ENCODE measurements around the gene RHOA.

RHOA gene

DNA sequence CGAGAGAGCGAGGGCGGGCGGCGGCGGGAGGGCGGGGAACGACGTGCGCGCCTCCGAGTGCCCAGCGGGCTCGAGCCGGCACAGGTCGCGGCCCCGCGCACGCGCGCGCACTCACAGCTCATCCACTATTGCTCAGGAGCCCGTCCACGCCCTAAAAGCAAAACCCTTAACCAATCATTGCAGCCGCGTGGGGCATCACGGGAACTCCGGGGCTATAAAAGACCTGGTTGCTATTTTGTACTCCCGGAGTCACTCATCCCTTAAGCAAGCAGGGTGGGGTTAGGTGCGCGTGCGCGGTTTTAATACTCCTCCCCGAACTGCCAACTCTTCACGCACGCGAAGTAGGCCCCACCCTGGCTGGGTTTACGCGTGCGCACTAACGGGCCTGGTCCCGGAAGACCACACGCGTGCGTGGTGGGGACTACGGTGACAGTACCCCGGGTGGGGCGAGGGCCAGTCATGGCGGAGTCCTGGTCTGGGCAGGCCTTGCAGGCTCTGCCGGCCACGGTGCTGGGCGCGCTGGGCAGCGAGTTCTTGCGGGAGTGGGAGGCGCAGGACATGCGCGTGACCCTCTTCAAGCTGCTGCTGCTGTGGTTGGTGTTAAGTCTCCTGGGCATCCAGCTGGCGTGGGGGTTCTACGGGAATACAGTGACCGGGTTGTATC, at the start of gene RHOA, which contains the start of gene TCTA:
Gene RHOA, minus strand, starts transcription at position 9 of the 664 bp plus-strand sequence. CDS start 36,387 bp downstream, outside the sequence.
Gene TCTA, plus strand, starts transcription at position 456 of the 664 bp plus-strand sequence. Its CDS starts 4 bp downstream, at position 460.
- peak within 1 kb of the TSS; percentile 86 for H2AFZ ChIP-seq (ENCODE audit: low read length, unreplicated experiment)
- peaks cover 47% of the 10 kb centered on the region for H3K4me1 ChIP-seq (ENCODE audit: control insufficient read depth, insufficient read depth, low read length, unreplicated experiment)

GRCh38 chr3:49460956-49461355, 49.2 kb upstream of the RHOA start:
- Histone ChIP-seq H3K4me1 (ENCODE audit: control insufficient read depth, insufficient read depth, low read length, unreplicated experiment) (peaks cover 17% of the 10 kb centered on the region), H3K27ac (ENCODE audit: low read depth, low read length) (no peak overlapping the region), H3K27me3 (ENCODE audit: insufficient read depth, low read length) (no peaks in the 10 kb centered on the region), H2AFZ (ENCODE audit: low read length, unreplicated experiment) (no peak overlapping the region), H3K36me3 (ENCODE audit: insufficient read depth, low read length) (no peaks in the 10 kb centered on the region), H3K4me3 (ENCODE audit: low read depth, low read length) (no peak overlapping the region), H3K79me2 (ENCODE audit: control insufficient read depth, insufficient read depth, low read length, unreplicated experiment) (no peaks in the 10 kb centered on the region)

More for the DNA sequence above, at the start of gene RHOA, which contains the start of gene TCTA:
- peak within 1 kb of the TSS; percentile 100 for H3K4me3 ChIP-seq (ENCODE audit: low read depth, low read length)
- H3K79me2 ChIP-seq (ENCODE audit: control insufficient read depth, insufficient read depth, low read length, unreplicated experiment) = peaks cover 70% of the 10 kb centered on the region
- H3K27ac ChIP-seq (ENCODE audit: low read depth, low read length) = peak within 1 kb of the TSS; percentile 85
- H3K36me3 ChIP-seq (ENCODE audit: insufficient read depth, low read length) = peaks cover 15% of the 10 kb centered on the region; the same call in 1 of the 2 replicates
- no peaks in the 10 kb centered on the region for H3K27me3 ChIP-seq (ENCODE audit: insufficient read depth, low read length)

DNA sequence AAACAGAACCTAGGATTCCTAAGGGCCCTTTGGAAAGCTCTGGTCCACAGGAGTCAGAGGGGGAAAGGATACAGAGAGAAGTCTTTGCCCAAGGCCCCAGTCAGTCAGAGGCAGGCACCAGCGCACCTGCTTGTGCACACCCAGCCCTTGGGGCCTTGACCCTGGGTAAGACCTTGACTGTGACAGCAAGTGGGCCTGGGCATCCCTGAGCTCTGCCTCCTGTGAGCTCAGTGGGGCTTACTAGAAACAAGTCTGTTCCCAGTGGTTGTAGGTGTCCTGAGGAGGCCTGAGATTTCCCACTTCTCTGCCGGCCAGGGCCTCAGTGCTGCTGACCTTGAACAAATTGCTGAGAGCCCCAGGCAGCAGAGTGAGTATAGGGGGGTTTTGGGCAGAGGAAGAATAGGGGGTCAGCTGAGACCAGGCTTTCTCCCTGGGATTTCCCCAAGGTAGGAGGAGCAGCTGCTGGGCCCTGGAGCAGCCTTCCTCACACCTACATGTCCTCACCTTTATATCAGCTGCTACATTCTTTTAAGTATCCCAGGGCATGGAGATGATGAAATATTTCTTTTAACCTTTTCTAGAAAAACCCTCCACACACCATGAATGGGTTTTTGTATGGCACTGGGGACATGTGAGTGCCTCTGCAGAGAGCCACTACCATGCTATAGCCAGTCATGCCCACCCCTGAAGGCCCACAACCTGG, 48.6 kb upstream of the RHOA start:
- H3K4me1 ChIP-seq (ENCODE audit: control insufficient read depth, insufficient read depth, low read length, unreplicated experiment) = peaks cover 17% of the 10 kb centered on the region
- H3K36me3 ChIP-seq (ENCODE audit: insufficient read depth, low read length) = no peaks in the 10 kb centered on the region
- no peaks in the 10 kb centered on the region for H3K79me2 ChIP-seq (ENCODE audit: control insufficient read depth, insufficient read depth, low read length, unreplicated experiment)
- H3K27me3 ChIP-seq (ENCODE audit: insufficient read depth, low read length) = no peaks in the 10 kb centered on the region
- H2AFZ ChIP-seq (ENCODE audit: low read length, unreplicated experiment) = no peak overlapping the region
- no peak overlapping the region for H3K4me3 ChIP-seq (ENCODE audit: low read depth, low read length)
- H3K27ac ChIP-seq (ENCODE audit: low read depth, low read length) = no peak overlapping the region

- Histone ChIP-seq H3K27me3 (ENCODE audit: insufficient read depth, low read length) (no peaks in the 10 kb centered on the region), H2AFZ (ENCODE audit: low read length, unreplicated experiment) (no peak overlapping the region), H3K27ac (ENCODE audit: low read depth, low read length) (no peak overlapping the region), H3K4me3 (ENCODE audit: low read depth, low read length) (no peak overlapping the region), H3K79me2 (ENCODE audit: control insufficient read depth, insufficient read depth, low read length, unreplicated experiment) (no peaks in the 10 kb centered on the region), H3K4me1 (ENCODE audit: control insufficient read depth, insufficient read depth, low read length, unreplicated experiment) (peaks cover 15% of the 10 kb centered on the region), H3K36me3 (ENCODE audit: insufficient read depth, low read length) (no peaks in the 10 kb centered on the region)
These were observed 44.7 kb upstream of the RHOA start for GRCh38 chr3:49456466-49456865.

GRCh38 chr3:49454898-49455681, 43.3 kb upstream of the RHOA start:
- H3K27me3 ChIP-seq (ENCODE audit: insufficient read depth, low read length) = no peaks in the 10 kb centered on the region
- no peak overlapping the region for H2AFZ ChIP-seq (ENCODE audit: low read length, unreplicated experiment)
- H3K27ac ChIP-seq (ENCODE audit: low read depth, low read length) = no peak overlapping the region
- no peaks in the 10 kb centered on the region for H3K79me2 ChIP-seq (ENCODE audit: control insufficient read depth, insufficient read depth, low read length, unreplicated experiment)
- no peaks in the 10 kb centered on the region for H3K36me3 ChIP-seq (ENCODE audit: insufficient read depth, low read length)
- no peak overlapping the region for H3K4me3 ChIP-seq (ENCODE audit: low read depth, low read length)
- peaks cover 10% of the 10 kb centered on the region for H3K4me1 ChIP-seq (ENCODE audit: control insufficient read depth, insufficient read depth, low read length, unreplicated experiment)

DNA sequence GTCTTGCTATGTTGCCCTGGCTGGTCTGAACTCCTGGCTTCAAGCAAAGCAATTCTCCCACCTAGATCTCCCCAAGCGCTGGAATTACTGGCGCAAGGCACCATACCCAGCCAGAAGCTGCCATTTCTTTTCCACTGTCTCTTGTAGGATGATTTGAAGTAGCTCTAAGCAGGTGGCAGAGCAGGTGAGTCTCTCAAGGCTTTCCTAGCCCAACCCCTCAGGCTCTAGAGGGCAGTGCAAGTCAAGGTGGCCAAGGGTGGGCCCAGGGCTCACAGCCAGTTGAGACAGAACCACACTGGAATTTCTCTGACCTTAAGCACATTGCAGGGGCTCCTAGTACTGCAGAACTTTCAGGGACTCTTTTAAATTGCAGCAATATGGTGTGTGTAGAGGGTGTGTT, 42.7 kb upstream of the RHOA start:
- Histone ChIP-seq H3K27me3 (ENCODE audit: insufficient read depth, low read length) (no peaks in the 10 kb centered on the region), H3K79me2 (ENCODE audit: control insufficient read depth, insufficient read depth, low read length, unreplicated experiment) (no peaks in the 10 kb centered on the region), H3K4me3 (ENCODE audit: low read depth, low read length) (no peak overlapping the region), H2AFZ (ENCODE audit: low read length, unreplicated experiment) (no peak overlapping the region), H3K4me1 (ENCODE audit: control insufficient read depth, insufficient read depth, low read length, unreplicated experiment) (peaks cover 10% of the 10 kb centered on the region), H3K27ac (ENCODE audit: low read depth, low read length) (no peak overlapping the region), H3K36me3 (ENCODE audit: insufficient read depth, low read length) (no peaks in the 10 kb centered on the region)

- Histone ChIP-seq H3K79me2 (ENCODE audit: control insufficient read depth, insufficient read depth, low read length, unreplicated experiment) (no peaks in the 10 kb centered on the region), H3K27me3 (ENCODE audit: insufficient read depth, low read length) (no peaks in the 10 kb centered on the region), H3K4me3 (ENCODE audit: low read depth, low read length) (no peak overlapping the region), H3K36me3 (ENCODE audit: insufficient read depth, low read length) (no peaks in the 10 kb centered on the region), H3K4me1 (ENCODE audit: control insufficient read depth, insufficient read depth, low read length, unreplicated experiment) (peaks cover 10% of the 10 kb centered on the region), H3K27ac (ENCODE audit: low read depth, low read length) (no peak overlapping the region), H2AFZ (ENCODE audit: low read length, unreplicated experiment) (no peak overlapping the region)
These were observed 41.8 kb upstream of the RHOA start for GRCh38 chr3:49453621-49454020.

GRCh38 chr3:49445391-49445790, 33.6 kb upstream of the RHOA start:
- H2AFZ ChIP-seq (ENCODE audit: low read length, unreplicated experiment) = no peak overlapping the region
- H3K79me2 ChIP-seq (ENCODE audit: control insufficient read depth, insufficient read depth, low read length, unreplicated experiment) = no peaks in the 10 kb centered on the region
- no peaks in the 10 kb centered on the region for H3K36me3 ChIP-seq (ENCODE audit: insufficient read depth, low read length)
- H3K27ac ChIP-seq (ENCODE audit: low read depth, low read length) = no peak overlapping the region
- no peaks in the 10 kb centered on the region for H3K27me3 ChIP-seq (ENCODE audit: insufficient read depth, low read length)
- H3K4me3 ChIP-seq (ENCODE audit: low read depth, low read length) = no peak overlapping the region
- peaks cover 10% of the 10 kb centered on the region for H3K4me1 ChIP-seq (ENCODE audit: control insufficient read depth, insufficient read depth, low read length, unreplicated experiment)

DNA sequence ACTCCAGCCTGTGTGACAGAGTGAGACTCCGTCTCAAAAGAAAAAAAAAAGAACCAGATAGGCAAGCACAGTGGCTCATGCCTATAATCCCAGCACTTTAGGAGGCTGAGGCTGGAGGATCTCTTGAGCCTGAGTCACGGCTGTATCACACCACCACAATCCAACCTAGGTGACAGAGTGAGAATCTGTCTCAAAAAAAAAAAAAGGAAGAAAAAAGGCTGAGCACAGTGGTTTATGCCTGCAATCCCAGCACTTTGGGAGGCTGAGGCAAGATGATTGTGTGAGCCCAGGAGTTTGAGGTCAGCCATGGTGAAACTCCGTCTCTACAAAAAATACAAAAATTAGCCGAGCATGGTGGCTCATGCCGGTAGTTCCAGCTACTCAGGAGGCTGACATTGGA, 23.0 kb upstream of the RHOA start:
- Histone ChIP-seq H3K27ac (ENCODE audit: low read depth, low read length) (no peak overlapping the region), H3K4me3 (ENCODE audit: low read depth, low read length) (no peak overlapping the region), H3K79me2 (ENCODE audit: control insufficient read depth, insufficient read depth, low read length, unreplicated experiment) (no peaks in the 10 kb centered on the region), H2AFZ (ENCODE audit: low read length, unreplicated experiment) (no peak overlapping the region), H3K36me3 (ENCODE audit: insufficient read depth, low read length) (no peaks in the 10 kb centered on the region), H3K27me3 (ENCODE audit: insufficient read depth, low read length) (no peaks in the 10 kb centered on the region), H3K4me1 (ENCODE audit: control insufficient read depth, insufficient read depth, low read length, unreplicated experiment) (no peaks in the 10 kb centered on the region)

GRCh38 chr3:49428752-49429080, 16.9 kb upstream of the RHOA start:
- Histone ChIP-seq H3K27ac (ENCODE audit: low read depth, low read length) (peak overlapping the region; percentile 77), H3K27me3 (ENCODE audit: insufficient read depth, low read length) (no peaks in the 10 kb centered on the region), H3K36me3 (ENCODE audit: insufficient read depth, low read length) (no peaks in the 10 kb centered on the region), H3K4me1 (ENCODE audit: control insufficient read depth, insufficient read depth, low read length, unreplicated experiment) (peaks cover 5% of the 10 kb centered on the region), H2AFZ (ENCODE audit: low read length, unreplicated experiment) (peak overlapping the region; percentile 99), H3K4me3 (ENCODE audit: low read depth, low read length) (peak overlapping the region; percentile 98), H3K79me2 (ENCODE audit: control insufficient read depth, insufficient read depth, low read length, unreplicated experiment) (no peaks in the 10 kb centered on the region)
